A673 (cell line): ENCODE results near the gene MICAL3.

ENCODE experiments used
- CTCF ChIP-seq: fragments of 300-800, 200-600 bp; sonication (generic); conservative IDR thresholded peaks from 2 replicates; pipeline ENCODE4 v1.5.1; 2017; ENCODE audit warnings: low read depth, mild to moderate bottlenecking, antibody characterized with exemption, low read length, moderate library complexity, mixed read lengths
- EZH2 ChIP-seq: fragments of 200-600 bp; sonication (generic); IDR thresholded peaks from 2 replicates; pipeline ENCODE4 v1.6.1; 2017; ENCODE audit warnings: borderline replicate concordance, low read depth, mild to moderate bottlenecking, mixed read lengths, antibody characterized with exemption, low read length; ENCODE audit not compliant: poor library complexity, severe bottlenecking

- TF ChIP-seq EZH2 = no peak
- no peak for TF ChIP-seq CTCF
These were observed 40.2 kb downstream of the MICAL3 start for GRCh38 chr22:17984114-17984513.
